B cell (primary cell): Measurements from ENCODE around the gene ZNF362. TPM values are rescaled to one million over a fixed set of nuclear protein-coding genes. Genes with fewer than 3 reads are reported as not detected.

Experiments
- ATAC-seq: fragments of 200-7000 bp; cut with Tn5 transposase; one replicate; pipeline ENCODE4 v1.10.0; 2021; ENCODE audit warnings: low read depth, mild to moderate bottlenecking, moderate number of reproducible peaks, moderate library complexity
- CTCF ChIA-PET: fragments of 350-600 bp; sonication (Branson Sonifier 250); formaldehyde crosslinking; loops from one replicate; lab custom pipeline; 2021; ENCODE audit warnings: antibody characterized with exemption, inconsistent platforms; lab: Charles Lee
- POLR2A ChIA-PET: fragments of 350-600 bp; sonication (Branson Sonifier 250); formaldehyde crosslinking; loops from one replicate; lab custom pipeline; 2021; ENCODE audit warnings: antibody characterized with exemption; lab: Charles Lee
- DNase-seq: peaks from one replicate; pipeline ENCODE4 v3.0.0; 2013
- H2AFZ ChIP-seq: 2 replicates; pipeline ENCODE4 v1.6.1; 2012; ENCODE audit warnings: mild to moderate bottlenecking, low read depth, low read length; ENCODE audit not compliant: insufficient read depth, poor library complexity, severe bottlenecking
- H3K27ac ChIP-seq, 2 donors: 1 replicate in 1 of 2; 2 replicates in 1 of 2; pipeline ENCODE4 v1.5.1; 2012 to 2013; ENCODE audit warnings: low read length in 2 of 2, mild to moderate bottlenecking in 2 of 2, moderate library complexity in 1 of 2
- H3K27me3 ChIP-seq, 4 experiments: fragments of 200-600 bp in 1 of 4; sonication (generic) in 1 of 4; replicated peaks in 1 of 4; 1 replicate in 2 of 4; 2 replicates in 2 of 4; pipeline versions ENCODE4 v1.6.1 to v1.7.0; 2013 to 2016; ENCODE audit warnings: low read length in 3 of 4, mild to moderate bottlenecking in 2 of 4, mixed read lengths in 1 of 4, moderate library complexity in 1 of 4; ENCODE audit not compliant: insufficient read depth in 4 of 4, control insufficient read depth in 3 of 4; ENCODE audit errors: control extremely low read depth in 1 of 4
- H3K36me3 ChIP-seq, 2 experiments: replicated peaks in 1 of 2; 1 replicate in 1 of 2; 2 replicates in 1 of 2; pipeline versions ENCODE4 v1.6.1 to v1.7.1; 2013; ENCODE audit warnings: low read length in 1 of 2; ENCODE audit not compliant: insufficient read depth in 2 of 2, control insufficient read depth in 1 of 2; ENCODE audit errors: control extremely low read depth in 1 of 2, extremely low read depth in 1 of 2
- H3K4me1 ChIP-seq, 2 donors: fragments of 200-600 bp in 1 of 2; sonication (generic) in 1 of 2; 1 replicate in 1 of 2; 2 replicates in 1 of 2; pipeline versions ENCODE4 v1.5.1 to v1.6.1; 2013 to 2017; ENCODE audit warnings: low read length in 2 of 2; ENCODE audit not compliant: control insufficient read depth in 2 of 2, insufficient read depth in 2 of 2
- H3K4me2 ChIP-seq: replicated peaks from 2 replicates; pipeline ENCODE3; 2012; ENCODE audit warnings: mild to moderate bottlenecking, low read depth, low read length; ENCODE audit not compliant: poor library complexity, severe bottlenecking
- H3K4me3 ChIP-seq, 5 experiments: fragments of 200-600 bp in 1 of 5; sonication (generic) in 1 of 5; 1 replicate in 3 of 5; 2 replicates in 2 of 5; pipeline versions ENCODE4 v1.5.1 to v1.7.0; 2011 to 2016; ENCODE audit warnings: low read length in 4 of 5, mild to moderate bottlenecking in 4 of 5, low read depth in 2 of 5, control low read depth in 1 of 5, moderate library complexity in 1 of 5; ENCODE audit not compliant: insufficient read depth in 1 of 5; ENCODE audit errors: control extremely low read depth in 1 of 5, extremely low read depth in 1 of 5
- H3K79me2 ChIP-seq: fragments of 200-600 bp; sonication (generic); one replicate; pipeline ENCODE4 v1.6.0; 2016; ENCODE audit warnings: low read length; ENCODE audit not compliant: control insufficient read depth, insufficient read depth
- H3K9ac ChIP-seq: fragments of 200-600 bp; sonication (generic); 2 replicates; pipeline ENCODE4 v1.6.1; 2017; ENCODE audit warnings: mild to moderate bottlenecking, low read length, moderate library complexity
- H3K9me3 ChIP-seq, 3 donors: one replicate each; pipeline versions ENCODE4 v1.6.1 to v1.7.1; 2013; ENCODE audit warnings: low read length in 2 of 3; ENCODE audit not compliant: control insufficient read depth in 2 of 3, insufficient read depth in 1 of 3; ENCODE audit errors: control extremely low read depth in 1 of 3
- H4K20me1 ChIP-seq: 2 replicates; pipeline ENCODE4 v1.6.0; 2012; ENCODE audit warnings: mild to moderate bottlenecking, low read length; ENCODE audit not compliant: insufficient read depth, control insufficient read depth, poor library complexity, severe bottlenecking
- H3K27ac Mint-ChIP-seq: one replicate; pipeline ENCODE4 v1.8.0; 2021; ENCODE audit warnings: mixed read lengths
- H3K27me3 Mint-ChIP-seq: one replicate; pipeline ENCODE4 v1.8.0; 2021; ENCODE audit warnings: mixed read lengths
- H3K4me1 Mint-ChIP-seq: one replicate; pipeline ENCODE4 v1.8.0; 2021; ENCODE audit warnings: mixed read lengths
- H3K4me3 Mint-ChIP-seq: one replicate; pipeline ENCODE4 v1.8.0; 2021; ENCODE audit warnings: mixed read lengths
- H3K9me3 Mint-ChIP-seq: one replicate; pipeline ENCODE4 v1.8.0; 2022; ENCODE audit warnings: mixed read lengths; ENCODE audit not compliant: insufficient read depth
- CTCF ChIP-seq: fragments of 200-600 bp; IDR thresholded peaks from one replicate; pipeline ENCODE4 v1.8.0; 2022; ENCODE audit warnings: antibody characterized with exemption, mild to moderate bottlenecking
- EZH2 ChIP-seq: IDR thresholded peaks from 2 replicates; pipeline ENCODE4 v1.6.1; 2012; ENCODE audit warnings: borderline replicate concordance, low read depth, mild to moderate bottlenecking, moderate library complexity, low read length; ENCODE audit not compliant: insufficient read depth, poor library complexity, severe bottlenecking
- WGBS: methylation state at CpG from one replicate; pipeline ENCODE4 v1.1.5; 2013; ENCODE audit warnings: missing lambda C conversion rate; ENCODE audit not compliant: insufficient coverage; 5-methylcytosine and 5-hydroxymethylcytosine counted together
- intact Hi-C: fragments of 100-400 bp; cut with micrococcal nuclease; formaldehyde crosslinking; loops from one replicate; pipeline ENCODE4 v1.10.0; 2022
- polyA plus RNA-seq: library from polyadenylated mRNA; depleted of rRNA; stranded (reverse); fragments of >200 nt; gene quantifications from 2 replicates; pipeline ENCODE4 v1.2.3, GENCODE V29; 2012
- total RNA-seq, 2 donors: library from RNA; stranded (reverse); fragments of 120-200 nt in 1 of 2; gene quantifications; 1 replicate in 1 of 2; 2 replicates in 1 of 2; pipeline versions ENCODE4 v1.2.3 to v1.2.4, GENCODE V29; 2013 to 2022

Gene ZNF362
- total and polyA plus RNA-seq, 2 donors (not counting 1 experiment from before 2014, with no cell fraction given), result 14.0 to 20.4 TPM

GRCh38 chr1:33336580-33336979 lies 80.3 kb downstream of the ZNF362 start:
- Mint-ChIP-seq H3K9me3 (no peaks in the 10 kb centered on the region), H3K27ac (no peak overlapping the region), H3K27me3 (no peaks in the 10 kb centered on the region), H3K4me3 (no peak overlapping the region), H3K4me1 (peaks cover 16% of the 10 kb centered on the region)
- intact Hi-C loops, result no loop called here
- Histone ChIP-seq H3K4me3 (no peak overlapping the region), H3K9me3 (no peaks in the 10 kb centered on the region), H3K4me1 (peaks cover 4 to 5% of the 10 kb centered on the region in 2 donors), H3K79me2 (peaks cover 44% of the 10 kb centered on the region), H3K27ac (no peak overlapping the region), H2AFZ (no peak overlapping the region), H4K20me1 (peaks cover 74% of the 10 kb centered on the region), H3K9ac (no peak overlapping the region), H3K36me3 (peaks cover 0 to 30% of the 10 kb centered on the region in 2 experiments), H3K27me3 (no peaks in the 10 kb centered on the region), H3K4me2 (no peak overlapping the region)
- no peak for ATAC-seq
- POLR2A ChIA-PET, result no interaction called here
- CTCF ChIA-PET, result interaction anchor here (1.4 kb wide), 1 partner anchor 41 kb away, joined by 8 read pairs; no protein-coding TSS in a partner anchor
- TF ChIP-seq CTCF (no peak), EZH2 (no peak)
- 100% methylated on average over 4 of the region's 9 CpGs for WGBS
- no peak for DNase-seq

- H3K4me3 Mint-ChIP-seq, result no peak overlapping the region
- DNase-seq, result no peak
- peaks cover 20% of the 10 kb centered on the region for H3K4me1 Mint-ChIP-seq
- ChIA-PET POLR2A (no interaction called here), CTCF (interaction anchor here (1.4 kb wide), 1 partner anchor 42 kb away, joined by 8 read pairs; no protein-coding TSS in a partner anchor)
- Histone ChIP-seq H3K4me1 (peaks cover 6 to 10% of the 10 kb centered on the region in 2 donors), H3K27me3 (no peaks in the 10 kb centered on the region), H4K20me1 (peaks cover 74% of the 10 kb centered on the region), H2AFZ (no peak overlapping the region), H3K9ac (no peak overlapping the region), H3K4me2 (no peak overlapping the region), H3K79me2 (peaks cover 53% of the 10 kb centered on the region), H3K27ac (no peak overlapping the region), H3K9me3 (no peaks in the 10 kb centered on the region), H3K4me3 (no peak overlapping the region), H3K36me3 (peaks cover 0 to 22% of the 10 kb centered on the region in 2 experiments)
- intact Hi-C loops, result no loop called here
- no peaks in the 10 kb centered on the region for H3K9me3 Mint-ChIP-seq
- H3K27me3 Mint-ChIP-seq, result no peaks in the 10 kb centered on the region
- no peak overlapping the region for H3K27ac Mint-ChIP-seq
- no peak for TF ChIP-seq EZH2
- no peak for TF ChIP-seq CTCF
- WGBS, result 96% methylated on average over 5 of the region's 6 CpGs
- no peak for ATAC-seq
These were observed 81.1 kb downstream of the ZNF362 start for GRCh38 chr1:33337441-33337840.
